CD14-positive monocyte (primary cell): Measurements from ENCODE around the gene PTAR1. TPM values are rescaled to one million over a fixed set of nuclear protein-coding genes. Genes with fewer than 3 reads are reported as not detected.
A peak's percentile ranks its signal among the peaks of the same experiment; 100 is the strongest.

Experiments used
- DNase-seq, 3 donors: peaks; one replicate each; pipeline ENCODE4 v3.0.0-alpha.2; 2011 to 2022
- H2AFZ ChIP-seq: 2 replicates; pipeline ENCODE4 v1.6.0; 2012; ENCODE audit warnings: mild to moderate bottlenecking, low read depth, low read length, inconsistent platforms; ENCODE audit not compliant: insufficient read depth, poor library complexity, severe bottlenecking
- H3K27ac ChIP-seq, 2 donors: 1 replicate in 1 of 2; 2 replicates in 1 of 2; pipeline ENCODE4 v1.5.1; 2012 to 2013; ENCODE audit warnings: low read length in 2 of 2, control low read depth in 1 of 2, inconsistent platforms in 1 of 2, low read depth in 1 of 2, mild to moderate bottlenecking in 1 of 2
- H3K27me3 ChIP-seq, 2 donors: one replicate each; pipeline versions ENCODE4 v1.6.0 to v1.6.1; 2011 to 2013; ENCODE audit warnings: low read length in 2 of 2; ENCODE audit not compliant: control insufficient read depth in 2 of 2, insufficient read depth in 2 of 2
- H3K36me3 ChIP-seq, 2 donors: replicated peaks in 1 of 2; 1 replicate in 1 of 2; 2 replicates in 1 of 2; pipeline versions ENCODE4 v1.5.1 to v1.6.1; 2012 to 2013; ENCODE audit warnings: low read length in 2 of 2, control low read depth in 1 of 2, inconsistent platforms in 1 of 2, mild to moderate bottlenecking in 1 of 2; ENCODE audit not compliant: insufficient read depth in 2 of 2, control insufficient read depth in 1 of 2
- H3K4me1 ChIP-seq, 2 donors: 1 replicate in 1 of 2; 2 replicates in 1 of 2; pipeline versions ENCODE4 v1.5.1 to v1.6.1; 2012 to 2013; ENCODE audit warnings: low read length in 2 of 2, control low read depth in 1 of 2, inconsistent platforms in 1 of 2, mild to moderate bottlenecking in 1 of 2, moderate library complexity in 1 of 2; ENCODE audit not compliant: insufficient read depth in 2 of 2, control insufficient read depth in 1 of 2
- H3K4me2 ChIP-seq: replicated peaks from 2 replicates; pipeline ENCODE3; 2012; ENCODE audit warnings: low read length, moderate library complexity, mild to moderate bottlenecking; ENCODE audit not compliant: poor library complexity, severe bottlenecking; ENCODE audit errors: extremely low read depth
- H3K4me3 ChIP-seq, 3 experiments: fragments of 200-600 bp in 1 of 3; sonication (generic) in 1 of 3; replicated peaks in 1 of 3; 1 replicate in 2 of 3; 2 replicates in 1 of 3; pipeline ENCODE4 v1.5.1; 2011 to 2013; ENCODE audit warnings: low read length in 3 of 3, mild to moderate bottlenecking in 3 of 3, control low read depth in 2 of 3, low read depth in 2 of 3, inconsistent platforms in 1 of 3, moderate library complexity in 1 of 3
- H3K79me2 ChIP-seq: 2 replicates; pipeline ENCODE4 v1.6.0; 2012; ENCODE audit warnings: mild to moderate bottlenecking, control low read depth, inconsistent platforms, low read length, moderate library complexity; ENCODE audit not compliant: insufficient read depth
- H3K9ac ChIP-seq: 2 replicates; pipeline ENCODE4 v1.6.0; 2017; ENCODE audit warnings: low read length, mild to moderate bottlenecking; ENCODE audit not compliant: insufficient read depth, poor library complexity, severe bottlenecking
- H3K9me3 ChIP-seq, 2 donors: replicated peaks in 1 of 2; 1 replicate in 1 of 2; 2 replicates in 1 of 2; pipeline versions ENCODE4 v1.5.1 to v1.6.1; 2012 to 2013; ENCODE audit warnings: low read length in 2 of 2, control low read depth in 1 of 2; ENCODE audit not compliant: control insufficient read depth in 1 of 2, insufficient read depth in 1 of 2
- H4K20me1 ChIP-seq: 2 replicates; pipeline ENCODE4 v1.6.0; 2012; ENCODE audit warnings: mild to moderate bottlenecking, low read length, control low read depth, moderate library complexity; ENCODE audit not compliant: insufficient read depth
- H3K27ac Mint-ChIP-seq, 7 donors: one replicate each; pipeline ENCODE4 v1.8.0; 2020; ENCODE audit warnings: mild to moderate bottlenecking in 7 of 7, mixed read lengths in 7 of 7, moderate library complexity in 6 of 7, inconsistent platforms in 2 of 7
- H3K27me3 Mint-ChIP-seq, 3 donors: one replicate each; pipeline ENCODE4 v1.8.0; 2021 to 2022; ENCODE audit warnings: low read depth in 3 of 3, mild to moderate bottlenecking in 3 of 3, mixed read lengths in 3 of 3, moderate library complexity in 3 of 3, inconsistent platforms in 1 of 3
- H3K36me3 Mint-ChIP-seq, 2 donors: one replicate each; pipeline ENCODE4 v1.8.0; 2020; ENCODE audit warnings: mixed read lengths in 2 of 2, inconsistent platforms in 1 of 2, mild to moderate bottlenecking in 1 of 2
- H3K4me1 Mint-ChIP-seq: one replicate; pipeline ENCODE4 v1.8.0; 2020; ENCODE audit warnings: mild to moderate bottlenecking, mixed read lengths
- H3K4me3 Mint-ChIP-seq, 2 donors: one replicate each; pipeline ENCODE4 v1.8.0; 2020; ENCODE audit warnings: mild to moderate bottlenecking in 2 of 2, mixed read lengths in 2 of 2, moderate library complexity in 1 of 2
- H3K9me3 Mint-ChIP-seq, 7 donors: one replicate each; pipeline ENCODE4 v1.8.0; 2020 to 2022; ENCODE audit warnings: mixed read lengths in 7 of 7, mild to moderate bottlenecking in 6 of 7, moderate library complexity in 6 of 7, inconsistent platforms in 2 of 7
- WGBS: methylation state at CpG from one replicate; pipeline ENCODE4 v1.1.5; 2013; ENCODE audit warnings: missing lambda C conversion rate; ENCODE audit not compliant: insufficient coverage; 5-methylcytosine and 5-hydroxymethylcytosine counted together
- intact Hi-C, 2 donors: fragments of 100-400 bp; cut with micrococcal nuclease; formaldehyde crosslinking; loops; one replicate each; pipeline versions ENCODE4 v1.15.0 to v1.15.1; 2023
- polyA minus RNA-seq: library from RNA; depleted of rRNA, polyadenylated mRNA; stranded (reverse); fragments of >200 nt; gene quantifications from 2 replicates; pipeline ENCODE4 v1.2.3, GENCODE V29; 2012
- polyA plus RNA-seq, 3 donors: library from polyadenylated mRNA; depleted of rRNA in 1 of 3; unstranded in 2 of 3; stranded (reverse) in 1 of 3; fragments of 300-500 nt in 2 of 3; fragments of >200 nt in 1 of 3; fragmentation: Illumina TruSeq in 2 of 3; gene quantifications; 1 replicate in 2 of 3; 2 replicates in 1 of 3; pipeline ENCODE4 v1.2.3, GENCODE V29; 2012 to 2021
- total RNA-seq, 12 experiments: library from RNA in 1 of 12; stranded (reverse) in 1 of 12; fragments of 120-200 nt in 1 of 12; gene quantifications; one replicate each; pipeline ENCODE4 v1.2.4 and lab custom pipeline; 2013 to 2026; ENCODE audit warnings: mixed read lengths in 6 of 12, inconsistent platforms in 1 of 12
- TF ChIP-seq, protein P1 (sequence below): fragments of 200-600 bp; IDR thresholded peaks from one replicate; pipeline ENCODE4 v1.8.0; 2022; ENCODE audit warnings: antibody characterized with exemption, mild to moderate bottlenecking

Gene PTAR1, protein sequence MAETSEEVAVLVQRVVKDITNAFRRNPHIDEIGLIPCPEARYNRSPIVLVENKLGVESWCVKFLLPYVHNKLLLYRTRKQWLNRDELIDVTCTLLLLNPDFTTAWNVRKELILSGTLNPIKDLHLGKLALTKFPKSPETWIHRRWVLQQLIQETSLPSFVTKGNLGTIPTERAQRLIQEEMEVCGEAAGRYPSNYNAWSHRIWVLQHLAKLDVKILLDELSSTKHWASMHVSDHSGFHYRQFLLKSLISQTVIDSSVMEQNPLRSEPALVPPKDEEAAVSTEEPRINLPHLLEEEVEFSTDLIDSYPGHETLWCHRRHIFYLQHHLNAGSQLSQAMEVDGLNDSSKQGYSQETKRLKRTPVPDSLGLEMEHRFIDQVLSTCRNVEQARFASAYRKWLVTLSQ
- 49.2 TPM for total RNA-seq (2013)
- polyA plus RNA-seq (10 to 100 TPM; 12.3 to 24.6 (median 13.4) TPM), polyA minus RNA-seq (23.7 and 30.1 TPM in 2 replicates), total RNA-seq (lab: John Stamatoyannopoulos, UW) (53.2 to 179 (median 119) reads per million in 11 experiments)

DNA sequence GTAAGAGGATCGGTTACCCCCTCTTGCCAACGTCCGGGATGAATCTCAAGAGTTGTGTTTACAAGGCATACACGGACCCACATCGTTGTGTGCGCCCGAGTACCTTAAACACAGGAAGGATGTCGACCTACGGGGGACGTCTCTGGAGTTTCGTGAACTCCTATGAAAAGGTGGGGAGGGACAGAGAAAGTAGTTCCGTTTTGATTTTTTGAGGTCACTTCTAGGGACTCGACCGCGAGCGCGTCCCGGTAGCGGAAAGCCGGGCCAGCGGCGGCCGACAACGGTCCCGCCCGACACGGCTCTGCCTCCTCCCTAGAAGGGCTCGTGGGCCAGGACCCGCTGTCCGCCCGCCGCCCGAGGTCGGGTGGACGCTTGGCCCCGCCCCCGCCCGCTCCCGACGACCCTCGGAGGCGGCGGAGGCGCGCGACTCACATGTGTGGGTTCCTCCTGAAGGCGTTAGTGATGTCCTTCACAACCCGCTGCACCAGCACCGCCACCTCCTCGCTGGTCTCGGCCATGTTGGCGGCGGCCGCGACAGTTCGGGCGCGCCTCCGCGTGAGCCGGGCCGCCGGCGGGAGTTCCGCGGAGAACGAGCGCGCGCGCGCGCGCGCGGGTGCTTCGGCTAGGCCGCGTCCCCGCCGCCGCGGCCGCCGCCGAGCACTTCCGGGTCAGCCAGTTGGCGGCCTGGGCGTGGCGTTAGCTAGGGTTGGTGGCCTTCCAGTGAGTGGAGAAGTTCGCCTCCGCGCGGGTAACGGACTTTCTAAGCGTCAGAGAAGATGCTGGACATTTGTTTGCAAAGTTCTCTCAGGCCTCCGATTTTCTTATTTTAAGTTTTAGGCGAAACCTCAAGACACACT, at the start of gene PTAR1:
Gene PTAR1 (minus strand): TSS at position 591 of the 857 bp plus-strand sequence. CDS start 73 bp downstream, at position 518.
- Mint-ChIP-seq H3K9me3 (no peaks in the 10 kb centered on the region), H3K27ac (peak within 1 kb of the TSS; percentile 90 to 97 (median 95)), H3K4me3 (peak within 1 kb of the TSS; percentile 88 to 97), H3K27me3 (peaks cover 0 to 4% (median 0%) of the 10 kb centered on the region in 3 donors), H3K4me1 (peaks cover 19% of the 10 kb centered on the region), H3K36me3 (peaks cover 5 to 7% of the 10 kb centered on the region in 2 donors)
- intact Hi-C loops = no loop called here
- peak; percentile 90 to 92 (median 90) for DNase-seq
- WGBS = under 1% methylated on average over 94 of the region's 98 CpGs
- Histone ChIP-seq H3K36me3 (no peaks in the 10 kb centered on the region), H3K9me3 (no peaks in the 10 kb centered on the region), H3K4me1 (peaks cover 14 to 16% of the 10 kb centered on the region in 2 donors), H3K4me3 (peak within 1 kb of the TSS; percentile 90 to 99 (median 92)), H3K79me2 (peaks cover 48% of the 10 kb centered on the region), H3K27ac (peak within 1 kb of the TSS; percentile 91 to 93), H3K27me3 (no peaks in the 10 kb centered on the region), H4K20me1 (peaks cover 19% of the 10 kb centered on the region), H3K4me2 (peak within 1 kb of the TSS; percentile 87), H2AFZ (peak within 1 kb of the TSS; percentile 97), H3K9ac (peak within 1 kb of the TSS; percentile 96)
- TF ChIP-seq, protein P1, sequence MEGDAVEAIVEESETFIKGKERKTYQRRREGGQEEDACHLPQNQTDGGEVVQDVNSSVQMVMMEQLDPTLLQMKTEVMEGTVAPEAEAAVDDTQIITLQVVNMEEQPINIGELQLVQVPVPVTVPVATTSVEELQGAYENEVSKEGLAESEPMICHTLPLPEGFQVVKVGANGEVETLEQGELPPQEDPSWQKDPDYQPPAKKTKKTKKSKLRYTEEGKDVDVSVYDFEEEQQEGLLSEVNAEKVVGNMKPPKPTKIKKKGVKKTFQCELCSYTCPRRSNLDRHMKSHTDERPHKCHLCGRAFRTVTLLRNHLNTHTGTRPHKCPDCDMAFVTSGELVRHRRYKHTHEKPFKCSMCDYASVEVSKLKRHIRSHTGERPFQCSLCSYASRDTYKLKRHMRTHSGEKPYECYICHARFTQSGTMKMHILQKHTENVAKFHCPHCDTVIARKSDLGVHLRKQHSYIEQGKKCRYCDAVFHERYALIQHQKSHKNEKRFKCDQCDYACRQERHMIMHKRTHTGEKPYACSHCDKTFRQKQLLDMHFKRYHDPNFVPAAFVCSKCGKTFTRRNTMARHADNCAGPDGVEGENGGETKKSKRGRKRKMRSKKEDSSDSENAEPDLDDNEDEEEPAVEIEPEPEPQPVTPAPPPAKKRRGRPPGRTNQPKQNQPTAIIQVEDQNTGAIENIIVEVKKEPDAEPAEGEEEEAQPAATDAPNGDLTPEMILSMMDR = no peak

DNA sequence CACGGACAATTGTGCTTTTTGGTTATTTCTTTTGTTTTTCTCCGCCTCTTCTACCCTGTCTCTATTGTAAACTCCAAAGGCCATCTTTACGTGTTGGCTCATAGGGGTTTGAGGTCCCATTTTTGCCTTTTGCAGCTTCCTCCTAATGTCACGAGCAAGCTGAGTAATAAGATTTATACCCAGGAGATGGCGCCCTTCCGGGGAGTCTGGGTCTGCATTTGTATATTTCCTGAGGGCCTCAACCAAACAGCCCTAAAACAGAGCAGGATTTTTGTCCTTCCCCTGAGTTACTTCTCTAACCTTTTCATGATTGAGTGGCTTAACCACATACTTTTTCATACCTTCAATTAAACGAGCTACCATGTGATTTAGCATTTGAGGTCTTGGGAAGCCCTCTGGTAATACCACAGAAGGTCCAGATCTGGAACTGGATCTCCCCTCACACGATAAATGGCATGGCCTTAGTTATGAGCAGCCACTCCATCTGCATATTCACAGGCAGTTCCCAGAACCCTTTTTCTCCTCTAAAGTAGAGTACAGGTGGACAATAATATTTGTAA, 49.6 kb upstream of the PTAR1 start:
- no peak overlapping the region for H3K4me2 ChIP-seq
- H3K79me2 ChIP-seq = no peaks in the 10 kb centered on the region
- H3K4me3 ChIP-seq = no peak overlapping the region
- DNase-seq = no peak
- no peak overlapping the region for H3K27ac ChIP-seq
- no peaks in the 10 kb centered on the region for H3K9me3 ChIP-seq
- H3K27me3 ChIP-seq = no peaks in the 10 kb centered on the region
- no peak overlapping the region for H3K9ac ChIP-seq
- no peak overlapping the region for H2AFZ ChIP-seq
- WGBS = 49% methylated on average over 4 of the region's 8 CpGs
- Mint-ChIP-seq H3K36me3 (no peaks in the 10 kb centered on the region), H3K4me1 (peaks cover 38% of the 10 kb centered on the region), H3K27ac (peak overlapping the region in 1 of 7 donors; percentile 37), H3K4me3 (no peak overlapping the region), H3K27me3 (peaks cover 0 to 2% (median 0%) of the 10 kb centered on the region in 3 donors), H3K9me3 (peaks cover 0 to 7% (median 0%) of the 10 kb centered on the region in 7 donors)
- no peaks in the 10 kb centered on the region for H3K36me3 ChIP-seq
- intact Hi-C loops = no loop called here
- peaks cover 21 to 22% of the 10 kb centered on the region in 2 donors for H3K4me1 ChIP-seq
- no peaks in the 10 kb centered on the region for H4K20me1 ChIP-seq
- TF ChIP-seq, protein P1 = peak; percentile 21
